GM19328 (cell line): ENCODE results near the gene ATG10.
"Not testable (repeated sequence)": the region's sequence is repeated elsewhere in the genome, so short reads cannot be mapped to it uniquely, and the experiment has no call there.

ENCODE experiments used
- ATAC-seq: cut with Tn5 transposase; IDR thresholded peaks from one replicate; pipeline ENCODE4 v1.9.1; 2021; ENCODE audit warnings: mild to moderate bottlenecking, moderate library complexity; ENCODE audit not compliant: unreplicated experiment

Gene ATG10

GRCh38 chr5:82050955-82051354, 79.1 kb downstream of the ATG10 start:
- ATAC-seq = no peak

- ATAC-seq = no peak
Measured at GRCh38 chr5:82054004-82054710, 82.3 kb downstream of the ATG10 start.

GRCh38 chr5:82057051-82057450, 85.2 kb downstream of the ATG10 start:
- ATAC-seq = no peak

- ATAC-seq = no peak
Measured at GRCh38 chr5:82058710-82059109, 86.9 kb downstream of the ATG10 start.

- ATAC-seq = no peak
Measured at GRCh38 chr5:82066791-82067190, 95.0 kb downstream of the ATG10 start.

- not testable (repeated sequence) for ATAC-seq
Measured at GRCh38 chr5:82068042-82068441, 96.2 kb downstream of the ATG10 start.

- ATAC-seq = no peak
Measured at GRCh38 chr5:82068723-82069122, 96.9 kb downstream of the ATG10 start.

GRCh38 chr5:82072138-82072537, 100.3 kb downstream of the ATG10 start:
- no peak for ATAC-seq

GRCh38 chr5:82073179-82073578, 101.4 kb downstream of the ATG10 start:
- no peak for ATAC-seq

- no peak for ATAC-seq
Measured at GRCh38 chr5:82074950-82075349, 103.1 kb downstream of the ATG10 start.

- no peak for ATAC-seq
Measured at GRCh38 chr5:82077496-82077895, 105.7 kb downstream of the ATG10 start.

GRCh38 chr5:82091617-82092016, 119.8 kb downstream of the ATG10 start:
- no peak for ATAC-seq

- ATAC-seq = no peak
Measured at GRCh38 chr5:82095536-82095935, 123.7 kb downstream of the ATG10 start.

- no peak for ATAC-seq
Measured at GRCh38 chr5:82096249-82096648, 124.4 kb downstream of the ATG10 start.

- peak; percentile 83 for ATAC-seq
Measured at GRCh38 chr5:82100303-82101077, 128.7 kb downstream of the ATG10 start.

GRCh38 chr5:82104872-82105271, 133.0 kb downstream of the ATG10 start:
- ATAC-seq = no peak

GRCh38 chr5:82105457-82105856, 133.6 kb downstream of the ATG10 start:
- no peak for ATAC-seq

GRCh38 chr5:82106207-82106606, 134.4 kb downstream of the ATG10 start:
- ATAC-seq = no peak

GRCh38 chr5:82106756-82107155, 134.9 kb downstream of the ATG10 start:
- no peak for ATAC-seq

GRCh38 chr5:82107267-82107666, 135.4 kb downstream of the ATG10 start:
- ATAC-seq = no peak

- ATAC-seq = no peak
Measured at GRCh38 chr5:82109013-82109412, 137.2 kb downstream of the ATG10 start.

GRCh38 chr5:82109915-82110314, 138.1 kb downstream of the ATG10 start:
- not testable (repeated sequence) for ATAC-seq
